ENCODE data around the gene XYLT1.

GRCh38 chr16:17396762-17397498, 73.8 kb downstream of the XYLT1 start:
- TF ChIP-seq ZNF274 (IDR thresholded peaks at IDR 0.05; ENCODE audit: borderline replicate concordance, extremely low read depth, low read length): no peak
- TF ChIP-seq POLR2A (IDR thresholded peaks at IDR 0.05; ENCODE audit: control extremely low read depth in 1 of 2, low read depth in 2 of 2, low read length in 2 of 2): no peak
- no peak for TF ChIP-seq CTCF (IDR thresholded peaks at IDR 0.05; ENCODE audit: control extremely low read depth in 1 of 3, insufficient read depth in 1 of 3, low read depth in 1 of 3, low read length in 3 of 3)
- TF ChIP-seq POLR2AphosphoS5 (IDR thresholded peaks at IDR 0.05; ENCODE audit: low read depth, low read length): no peak
- no peak for TF ChIP-seq EZH2 (IDR thresholded peaks at IDR 0.05; ENCODE audit: low read depth, low read length, severe bottlenecking)
- no peak for TF ChIP-seq JUN (IDR thresholded peaks at IDR 0.05; ENCODE audit: low read depth, low read length)
- no peak for TF ChIP-seq CEBPB (IDR thresholded peaks at IDR 0.05; ENCODE audit: low read depth, low read length)
- TF ChIP-seq KDM4A (IDR thresholded peaks at IDR 0.05; ENCODE audit: low read depth, low read length, severe bottlenecking): no peak
- no peak for TF ChIP-seq JUND (IDR thresholded peaks at IDR 0.05; ENCODE audit: low read length)
- no peak for TF ChIP-seq BACH1 (IDR thresholded peaks at IDR 0.05; ENCODE audit: low read length)

All from H1 (cell line).